Fibroblast of skin of right quadriceps (primary cell): Measurements from ENCODE around the gene RBFOX2.
"Not testable (repeated sequence)": the region's sequence is repeated elsewhere in the genome, so short reads cannot be mapped to it uniquely, and the experiment has no call there.

Experiments
- DNase-seq: peaks from one replicate; pipeline ENCODE4 v3.0.0-alpha.2; 2013

RBFOX2 gene

DNA sequence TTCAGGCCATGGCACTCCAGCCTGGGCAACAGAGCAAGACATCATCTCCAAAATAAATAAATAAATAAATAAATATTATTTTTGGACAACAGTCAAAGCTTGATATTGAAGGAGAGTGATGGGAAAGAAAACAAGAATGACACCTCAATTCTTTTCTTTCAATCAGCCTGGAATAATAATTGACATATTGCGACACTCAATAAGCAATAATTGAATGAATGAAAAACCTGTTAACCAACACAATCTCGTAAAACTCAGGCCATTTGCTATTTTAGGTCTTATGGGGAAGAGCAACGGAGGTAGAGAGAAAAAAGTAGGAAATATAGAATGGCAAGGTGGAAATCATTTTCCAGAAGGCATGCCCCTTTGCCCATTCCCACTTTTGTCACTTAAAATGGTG lies 10.5 kb upstream of the RBFOX2 start:
- no peak for DNase-seq

DNA sequence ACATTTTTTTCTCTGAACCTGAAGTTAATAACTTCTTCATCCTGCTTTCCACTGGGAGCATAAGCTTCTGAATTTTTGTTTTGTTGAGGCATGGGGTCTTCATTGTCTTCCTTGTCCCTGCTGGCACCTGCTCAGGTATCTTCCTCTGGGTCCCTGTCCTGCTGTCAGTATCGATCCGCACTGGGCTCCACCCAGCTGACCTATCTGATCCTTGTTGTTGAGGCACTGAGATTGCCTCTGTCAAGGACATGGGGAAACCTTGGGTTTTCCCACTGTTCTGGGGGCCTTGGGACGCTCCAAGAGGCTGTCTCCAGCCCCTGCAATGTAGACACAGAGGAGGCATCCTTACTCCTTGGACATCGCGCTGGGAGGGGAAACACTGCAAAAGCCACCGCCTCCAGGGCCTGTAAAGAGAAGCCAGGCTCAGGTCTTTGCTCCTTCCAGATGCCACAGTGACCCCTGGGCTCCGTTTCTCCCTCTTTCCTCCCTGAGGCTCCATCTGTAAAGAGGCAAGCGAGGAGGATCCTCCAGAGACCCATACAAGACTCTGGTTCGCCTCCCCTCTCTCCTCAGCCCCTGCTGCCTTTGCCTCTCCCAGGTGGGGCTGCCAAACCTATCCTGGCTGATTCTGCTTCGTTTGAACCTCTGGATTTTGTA lies 8.6 kb upstream of the RBFOX2 start:
- DNase-seq: no peak

DNA sequence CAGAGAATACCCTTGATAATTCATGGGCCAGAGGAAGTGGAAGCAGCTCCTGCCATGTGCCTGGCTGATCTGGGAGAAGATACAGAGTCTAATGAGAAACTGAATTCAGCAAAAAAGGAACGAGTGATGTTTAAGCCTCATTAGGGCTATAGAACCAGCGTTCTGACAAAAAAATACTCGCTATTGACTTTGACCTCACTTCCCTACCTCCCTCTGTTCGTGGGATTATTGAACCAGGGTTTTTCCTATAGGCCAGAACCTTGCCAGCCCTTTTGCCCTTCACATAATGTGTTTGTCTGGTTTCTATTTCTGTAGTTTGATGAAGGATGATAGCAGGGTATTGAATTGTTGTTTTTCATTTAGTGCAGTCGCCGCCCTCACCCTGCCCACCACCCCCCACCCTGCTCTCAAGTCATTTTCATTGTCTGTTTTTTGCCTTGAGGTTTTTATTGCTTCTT lies 7.6 kb upstream of the RBFOX2 start:
- no peak for DNase-seq

DNA sequence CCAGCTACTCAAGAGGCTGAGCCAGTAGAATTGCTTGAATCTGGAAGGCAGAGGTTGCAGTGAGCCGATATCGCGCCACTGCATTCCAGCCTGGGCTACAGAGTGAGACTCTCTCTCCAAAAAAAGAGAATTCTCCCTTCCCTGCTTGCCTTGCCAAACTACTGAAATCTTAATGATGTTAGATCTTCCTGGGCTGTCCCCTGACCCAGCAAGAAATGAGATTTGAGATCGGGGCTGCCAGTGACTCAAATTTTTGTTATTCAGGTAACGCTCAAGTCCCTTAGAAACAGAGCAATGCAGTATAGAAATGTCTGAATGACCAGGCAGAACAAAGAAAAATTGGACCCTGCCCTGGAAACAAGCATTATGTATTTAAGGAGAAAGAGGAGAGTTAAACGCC lies 4.0 kb upstream of the RBFOX2 start:
- no peak for DNase-seq

DNA sequence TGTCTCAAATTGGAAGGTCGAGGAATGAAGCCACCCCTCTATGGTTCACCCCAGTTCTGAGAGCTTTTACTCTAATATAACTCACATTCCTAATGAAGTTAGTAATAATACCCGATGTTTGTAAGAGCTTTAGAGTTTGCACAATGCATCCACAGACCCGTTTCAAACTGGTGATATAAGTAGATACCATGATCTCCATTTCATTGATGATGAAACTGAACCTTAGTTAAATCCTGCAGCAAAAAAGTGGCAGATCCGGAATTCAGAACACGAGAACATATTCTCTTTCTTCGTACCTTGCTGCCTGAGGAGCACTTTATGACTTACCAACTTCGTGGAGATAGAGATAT lies 757 bp upstream of the RBFOX2 start:
- no peak for DNase-seq

DNA sequence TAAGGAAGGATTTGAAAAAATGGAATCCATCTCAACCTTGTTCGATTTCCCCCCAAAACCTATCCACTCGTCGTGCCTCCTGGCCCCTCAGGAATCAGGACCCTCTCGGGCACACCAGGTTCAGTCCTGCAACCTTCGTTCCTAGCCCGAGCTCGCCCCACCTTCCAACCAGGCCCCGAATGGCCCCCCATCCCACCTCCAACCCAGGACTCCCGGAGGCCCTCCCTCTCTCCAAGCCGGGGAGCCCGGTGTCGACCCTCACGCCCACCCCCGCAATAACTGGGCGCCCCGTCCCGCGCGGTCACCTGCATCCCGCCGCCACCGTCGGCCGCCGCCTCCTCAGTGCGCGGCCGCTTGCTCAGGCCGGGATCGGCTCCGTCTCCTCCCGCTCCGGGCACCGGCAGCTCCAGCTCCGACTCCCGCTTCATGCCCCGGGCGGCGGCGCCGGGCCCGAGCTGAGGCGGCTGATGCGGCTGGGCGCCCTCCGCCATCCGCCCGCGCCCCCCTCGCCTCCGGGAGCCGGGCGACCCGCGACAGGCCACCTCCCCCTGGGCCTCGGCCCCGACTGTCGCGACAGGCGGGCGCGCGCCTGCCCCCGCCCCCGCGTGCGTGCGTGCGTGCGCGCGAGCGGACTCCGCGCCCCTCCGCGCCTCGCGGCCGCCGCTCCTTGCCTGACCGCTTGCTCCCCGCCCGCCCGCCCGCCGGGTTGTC lies 534 bp downstream of the RBFOX2 start:
- DNase-seq: no peak

DNA sequence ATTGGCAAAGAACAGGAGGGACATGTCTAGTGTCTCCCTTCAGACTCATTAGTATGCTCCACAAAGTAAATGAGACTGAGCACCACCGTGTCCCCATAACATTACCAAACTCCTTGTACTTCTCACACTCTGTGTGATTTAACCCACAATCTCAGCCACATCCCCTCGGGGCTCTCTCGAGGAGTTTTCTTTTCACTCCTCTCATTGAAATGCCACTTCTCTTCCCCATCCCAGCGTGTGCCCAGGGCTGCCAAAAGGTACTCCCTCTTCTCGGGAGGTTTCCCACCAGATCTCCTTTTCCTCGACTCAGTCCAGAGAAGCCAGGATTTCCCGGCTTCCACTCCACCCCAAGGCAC lies 1.1 kb downstream of the RBFOX2 start:
- no peak for DNase-seq

DNA sequence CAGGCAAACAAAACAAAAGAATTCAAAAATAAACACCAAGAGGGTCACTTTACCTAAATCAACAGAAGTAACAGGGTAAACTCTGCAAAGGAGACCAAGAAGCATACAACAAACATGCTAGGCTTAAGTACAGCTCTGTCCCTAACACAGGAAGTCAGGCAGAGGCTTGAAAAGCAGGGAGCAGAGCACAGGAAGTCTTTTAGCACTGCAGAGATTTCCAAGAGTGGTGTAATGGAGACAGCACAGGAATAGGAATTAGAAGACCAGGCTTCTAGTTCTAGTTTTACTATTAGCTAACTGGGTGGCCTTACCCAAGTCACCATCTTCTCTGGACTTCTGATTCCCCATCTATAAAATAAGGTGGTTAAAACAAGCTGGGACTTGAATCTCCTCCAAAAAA lies 1.9 kb downstream of the RBFOX2 start:
- peak; percentile 55 for DNase-seq

DNA sequence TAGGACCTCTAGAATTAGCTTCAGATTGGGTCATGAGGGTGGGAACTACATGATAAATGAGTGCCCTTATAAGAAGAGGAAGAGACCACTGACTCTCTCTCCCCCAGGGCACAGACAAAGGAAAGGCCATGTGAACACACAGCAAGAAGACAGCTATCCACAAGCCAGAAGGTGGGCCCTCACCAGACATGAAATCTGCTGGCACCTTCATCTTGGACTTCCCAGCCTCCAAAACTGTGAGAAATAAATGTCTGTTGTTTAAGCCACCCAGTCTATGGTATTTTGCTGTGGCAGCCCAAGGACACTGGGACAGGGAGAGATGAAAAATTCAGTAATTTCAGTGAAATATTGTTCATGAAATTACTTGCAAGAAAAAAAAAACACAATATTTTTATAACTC lies 5.9 kb downstream of the RBFOX2 start:
- no peak for DNase-seq

DNA sequence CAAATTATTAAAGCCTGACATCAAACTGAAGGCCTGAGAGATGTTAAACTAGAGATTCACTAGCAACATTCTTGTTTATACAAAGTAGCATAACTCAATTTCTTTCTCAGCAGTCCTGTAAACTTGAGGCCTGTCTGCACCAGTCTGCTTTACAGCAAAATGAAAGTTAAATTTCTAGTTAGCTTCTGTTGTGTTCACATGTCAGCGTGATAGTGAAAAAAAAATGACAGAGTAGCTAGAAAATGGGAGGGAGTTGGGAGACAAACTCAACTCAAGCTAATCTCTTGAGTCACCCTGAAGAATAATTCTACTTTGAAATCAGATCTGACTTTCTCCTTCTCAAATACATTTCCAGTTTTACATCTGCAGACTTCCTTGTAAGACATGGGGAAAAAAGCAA lies 6.5 kb downstream of the RBFOX2 start:
- peak; percentile 73 for DNase-seq

DNA sequence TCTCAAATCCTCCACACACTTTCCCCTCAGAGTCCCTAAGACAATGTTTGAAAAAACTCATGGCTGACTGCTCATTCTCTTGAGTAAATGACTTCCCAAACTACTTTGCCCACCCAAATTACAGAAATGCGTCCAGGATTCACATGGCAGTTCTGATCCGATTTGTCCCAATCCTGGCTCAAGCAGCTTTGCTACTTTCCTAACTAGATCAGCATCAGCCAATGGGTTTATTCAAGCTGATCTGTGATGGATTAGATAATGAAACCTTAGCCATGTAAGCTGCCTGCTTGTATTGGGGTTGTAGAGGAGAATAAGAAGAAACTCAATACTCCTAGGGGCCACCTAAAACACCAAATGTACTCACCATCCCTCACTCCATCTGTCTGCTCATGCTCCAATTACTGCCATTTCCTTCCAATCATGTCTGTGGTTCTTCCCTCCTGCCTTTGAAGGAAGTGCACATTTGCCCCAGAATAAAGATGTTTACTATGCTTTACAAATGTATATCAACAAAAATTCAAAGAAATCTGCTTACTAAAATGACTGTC lies 6.9 kb downstream of the RBFOX2 start:
- DNase-seq: no peak

DNA sequence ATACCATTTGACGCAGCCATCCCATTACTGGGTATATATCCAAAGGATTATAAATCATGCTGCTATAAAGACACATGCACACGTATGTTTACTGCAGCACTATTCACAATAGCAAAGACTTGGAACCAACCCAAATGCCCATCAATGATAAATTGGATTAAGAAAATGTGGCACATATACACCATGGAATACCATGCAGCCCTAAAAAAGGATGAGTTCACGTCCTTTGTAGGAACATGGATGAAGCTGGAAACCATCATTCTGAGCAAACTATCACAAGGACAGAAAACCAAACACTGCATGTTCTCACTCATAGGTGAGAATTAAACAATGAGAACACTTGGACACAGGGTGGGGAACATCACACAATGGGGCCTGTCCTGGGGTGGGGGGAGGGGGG lies 7.8 kb downstream of the RBFOX2 start:
- not testable (repeated sequence) for DNase-seq

DNA sequence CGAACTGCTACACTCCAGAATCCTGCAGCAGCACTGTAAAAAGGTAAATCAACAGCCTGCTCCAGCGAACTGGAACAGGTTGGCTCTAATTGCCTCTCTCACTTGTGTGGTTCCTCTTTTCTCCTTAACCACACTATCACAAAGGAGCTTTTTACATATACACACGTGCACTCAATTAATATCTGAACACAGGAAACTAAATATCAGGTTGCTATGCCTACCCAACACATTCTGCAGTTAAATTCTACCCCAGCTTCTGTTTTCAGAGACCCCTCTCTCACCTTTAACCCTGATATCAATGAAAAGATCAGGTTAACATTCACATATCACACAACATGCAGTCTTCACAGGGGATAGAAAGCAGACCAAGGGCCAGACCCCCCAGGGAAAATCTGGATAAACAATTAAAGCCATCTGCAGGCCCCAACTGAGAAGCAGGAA lies 11.0 kb downstream of the RBFOX2 start:
- peak; percentile 35 for DNase-seq

DNA sequence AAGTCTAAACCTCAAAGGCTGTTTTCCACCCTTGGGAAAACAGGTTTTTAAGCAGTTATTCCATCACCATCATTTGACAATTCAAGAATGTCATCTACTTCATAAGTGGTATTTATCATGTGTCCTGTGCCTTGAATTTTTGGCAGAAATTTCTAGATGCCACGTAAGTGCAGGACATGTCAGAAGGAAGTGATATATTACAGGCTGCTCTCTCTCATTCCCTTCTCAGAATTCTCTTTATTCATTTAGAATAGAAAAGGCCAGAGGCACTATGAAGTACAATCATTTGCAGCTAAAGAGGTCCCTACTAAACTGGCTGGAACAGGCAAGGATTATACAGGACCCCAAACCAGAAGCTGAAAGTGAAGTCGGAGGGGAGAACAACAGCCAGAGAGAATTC lies 11.9 kb downstream of the RBFOX2 start:
- peak; percentile 41 for DNase-seq

DNA sequence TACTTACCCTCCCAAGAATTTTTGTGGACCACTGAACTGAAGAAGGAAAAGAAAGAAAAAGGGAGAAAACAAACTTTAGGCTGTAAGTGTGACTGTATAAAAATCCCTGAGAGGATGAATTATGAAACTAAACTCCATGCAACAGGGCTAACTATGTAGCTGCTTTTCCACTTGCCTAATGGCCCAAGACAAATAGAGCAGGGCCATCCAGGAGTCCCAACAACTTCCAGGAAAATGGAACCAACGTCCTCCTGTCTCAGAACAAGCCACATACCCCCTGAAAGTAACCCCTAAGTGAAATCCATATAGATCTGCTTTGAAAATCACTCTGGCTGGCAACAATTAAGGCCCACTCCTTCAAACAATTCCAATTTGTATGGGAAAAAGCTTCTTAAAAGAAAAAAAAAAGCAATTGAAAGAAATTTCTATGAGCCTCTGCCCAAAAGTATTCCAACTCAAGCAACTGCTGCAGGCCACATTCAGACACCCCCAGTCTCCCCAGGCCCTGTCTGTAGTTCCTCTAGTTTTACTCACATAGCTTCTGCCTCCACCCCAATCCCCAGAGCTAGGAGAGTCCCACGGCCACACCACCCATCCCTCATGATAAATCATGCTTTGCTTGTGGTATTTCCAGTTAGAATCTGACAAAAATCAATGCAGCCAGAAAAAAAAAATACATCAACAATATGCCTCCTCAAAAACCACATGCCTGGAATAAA lies 12.7 kb downstream of the RBFOX2 start:
- no peak for DNase-seq

DNA sequence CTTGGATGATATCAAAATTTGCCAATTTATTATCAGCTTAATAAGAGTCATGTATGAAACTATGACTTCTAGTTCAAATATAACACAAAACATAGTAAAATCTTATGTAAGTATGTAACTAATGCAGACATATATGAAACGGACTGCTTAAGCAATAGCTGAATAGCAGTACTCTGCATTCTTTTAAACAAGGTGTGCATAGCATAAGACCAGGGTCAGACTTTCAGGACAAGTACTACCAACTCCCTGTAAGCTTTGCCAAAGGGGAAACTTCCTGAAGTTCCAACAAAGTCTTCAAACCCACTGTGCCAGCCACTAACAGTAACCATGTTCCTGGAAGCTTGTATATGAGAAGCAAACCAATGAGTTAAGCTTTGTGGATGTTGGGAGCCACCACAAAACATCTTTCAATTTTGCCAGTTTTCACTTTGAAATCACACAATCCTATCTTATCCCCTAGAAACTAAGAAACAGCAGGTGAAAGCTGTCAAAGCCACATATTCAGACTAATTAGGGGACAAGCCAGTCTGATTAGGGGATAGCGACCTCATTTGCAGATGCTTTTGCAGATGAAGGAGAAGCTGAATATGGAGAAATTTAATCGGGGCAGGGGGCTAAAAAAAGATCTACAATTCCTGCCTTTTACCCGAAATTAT lies 13.3 kb downstream of the RBFOX2 start:
- DNase-seq: no peak

DNA sequence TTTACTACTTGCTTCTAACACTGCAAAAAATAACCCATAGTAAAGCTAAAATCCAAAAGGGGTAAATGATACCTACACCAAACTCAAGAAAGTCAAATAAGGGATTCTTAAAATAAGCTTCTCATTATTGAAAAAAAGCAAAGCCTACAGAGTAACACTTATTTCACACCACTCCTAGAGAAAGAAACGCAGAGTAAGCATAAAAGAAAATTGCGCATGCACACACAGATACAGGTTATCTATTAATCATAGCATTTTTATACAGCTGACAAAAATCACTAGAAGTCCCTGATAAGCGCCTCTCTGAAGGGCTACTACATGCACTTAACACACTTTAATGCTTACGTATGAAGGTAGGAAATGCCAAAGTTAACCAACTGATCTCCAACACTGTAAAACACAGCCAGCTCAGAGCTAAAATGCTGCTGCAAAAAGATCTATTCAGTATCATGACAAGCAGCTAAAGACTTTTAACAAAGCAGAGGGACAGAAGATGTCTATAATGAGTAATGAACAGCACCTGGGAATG lies 14.0 kb downstream of the RBFOX2 start:
- DNase-seq: no peak

DNA sequence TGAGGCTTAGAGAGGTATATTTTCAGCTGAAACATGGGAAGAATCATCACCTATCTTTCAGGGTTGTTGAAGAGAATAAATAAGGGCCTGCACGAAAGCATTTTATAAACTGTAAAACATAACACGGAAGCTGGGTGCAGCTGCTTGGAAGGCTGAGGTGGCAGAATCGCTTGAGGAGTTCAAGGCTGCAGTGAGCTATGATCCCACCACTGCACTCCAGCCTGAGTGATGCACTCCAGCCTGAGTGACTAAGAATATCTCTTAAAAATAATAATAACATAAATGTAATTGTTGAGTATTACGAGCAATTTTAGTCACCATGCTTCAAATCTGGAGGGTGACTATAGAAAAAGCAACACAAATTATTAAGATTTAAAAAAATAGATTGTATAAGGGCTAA lies 16.3 kb downstream of the RBFOX2 start:
- DNase-seq: no peak

DNA sequence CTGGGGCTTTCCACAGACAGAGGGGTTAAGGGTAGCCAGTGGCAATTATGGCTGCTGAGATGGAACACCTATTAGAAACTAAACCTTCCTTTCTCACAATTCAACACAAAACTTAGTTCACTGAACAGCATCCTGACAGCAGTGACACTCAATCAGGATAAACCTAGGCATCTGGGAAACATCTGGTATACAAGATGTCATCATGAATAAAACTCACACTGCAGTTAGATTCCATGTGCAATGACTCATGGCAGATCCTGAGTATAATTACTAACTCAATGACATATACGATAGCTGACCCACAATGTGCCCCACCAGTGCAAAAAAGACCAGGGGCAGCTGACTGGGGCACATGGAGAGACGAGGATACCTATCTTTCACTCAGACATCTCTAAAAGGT lies 17.7 kb downstream of the RBFOX2 start:
- peak; percentile 90 for DNase-seq

DNA sequence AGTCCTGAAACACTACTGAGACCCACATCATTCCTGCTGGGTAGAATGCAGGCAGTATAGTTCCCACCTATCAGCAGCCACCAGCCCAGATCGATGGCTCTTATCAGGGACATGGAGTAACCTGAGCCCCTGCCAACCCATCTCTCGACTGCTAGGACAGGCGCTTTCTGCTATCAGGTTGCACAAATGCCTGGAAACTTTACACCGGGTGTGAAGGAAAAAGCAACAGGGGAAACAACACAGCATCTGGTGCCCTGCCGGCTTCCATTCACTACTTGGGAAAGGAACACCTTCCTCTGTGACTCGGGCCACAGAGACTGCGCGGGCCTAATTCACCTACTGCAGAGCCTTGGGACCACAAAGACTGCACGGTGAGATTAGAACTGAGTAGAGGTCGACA lies 18.5 kb downstream of the RBFOX2 start:
- DNase-seq: no peak

DNA sequence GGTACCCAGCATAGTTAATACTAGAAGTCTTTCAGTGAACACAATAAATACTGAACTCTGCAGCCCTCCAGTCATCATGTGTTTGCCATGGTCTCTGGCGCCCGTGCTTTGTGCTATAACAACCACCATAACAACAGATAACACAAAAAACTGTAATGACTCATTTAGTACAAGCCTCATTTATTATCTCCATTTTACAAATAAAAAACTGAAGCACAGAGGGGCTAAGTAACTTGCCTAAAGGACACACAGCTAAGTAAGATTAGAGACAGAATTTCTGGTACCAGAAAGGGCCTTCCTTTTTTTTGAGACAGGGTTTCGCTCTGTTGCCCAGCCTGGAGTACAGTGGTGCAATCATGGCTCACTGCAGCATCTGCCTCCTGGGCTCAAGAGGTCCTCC lies 19.5 kb downstream of the RBFOX2 start:
- peak; percentile 62 for DNase-seq

DNA sequence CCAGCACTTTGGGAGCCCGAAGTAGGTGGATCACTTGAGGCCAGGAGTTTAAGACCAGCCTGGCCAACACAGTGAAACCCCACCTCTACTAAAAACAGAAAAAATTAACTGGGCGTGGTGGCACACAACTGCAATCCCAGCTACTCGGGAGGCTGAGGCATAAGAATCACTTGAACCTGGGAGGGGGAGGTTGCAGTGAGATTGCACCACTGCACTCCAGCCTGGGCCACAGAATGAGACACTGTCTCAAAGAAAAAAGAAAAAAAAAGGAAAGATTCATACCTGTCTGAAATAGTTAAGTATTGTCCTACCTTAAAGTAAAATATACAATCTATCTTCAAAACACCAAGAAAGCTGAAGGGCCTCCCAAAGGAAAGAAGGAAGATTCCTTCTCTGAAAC lies 20.1 kb downstream of the RBFOX2 start:
- no peak for DNase-seq

DNA sequence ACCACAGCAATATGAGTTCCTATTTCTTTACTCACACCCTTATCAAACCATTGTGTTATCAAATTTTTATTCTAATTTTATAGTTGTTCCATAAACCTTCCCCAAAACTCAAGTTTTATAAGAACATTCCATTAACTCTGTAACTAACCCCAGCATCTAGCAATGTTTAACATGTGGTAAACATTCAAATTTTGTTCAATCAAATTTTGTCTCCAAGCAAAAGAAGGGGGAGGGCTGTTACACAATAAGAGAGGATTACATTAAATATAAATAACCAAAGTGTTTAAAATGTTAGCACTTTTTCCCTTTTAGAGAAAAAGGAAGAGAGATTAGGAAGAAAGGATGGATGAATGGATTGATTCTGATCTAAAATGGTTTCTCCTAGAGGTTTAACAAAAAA lies 20.5 kb downstream of the RBFOX2 start:
- no peak for DNase-seq
